ENCODE results near the gene ATP6AP1.
A peak's percentile ranks its signal among the peaks of the same experiment; 100 is the strongest.

The ATP6AP1 gene

DNA sequence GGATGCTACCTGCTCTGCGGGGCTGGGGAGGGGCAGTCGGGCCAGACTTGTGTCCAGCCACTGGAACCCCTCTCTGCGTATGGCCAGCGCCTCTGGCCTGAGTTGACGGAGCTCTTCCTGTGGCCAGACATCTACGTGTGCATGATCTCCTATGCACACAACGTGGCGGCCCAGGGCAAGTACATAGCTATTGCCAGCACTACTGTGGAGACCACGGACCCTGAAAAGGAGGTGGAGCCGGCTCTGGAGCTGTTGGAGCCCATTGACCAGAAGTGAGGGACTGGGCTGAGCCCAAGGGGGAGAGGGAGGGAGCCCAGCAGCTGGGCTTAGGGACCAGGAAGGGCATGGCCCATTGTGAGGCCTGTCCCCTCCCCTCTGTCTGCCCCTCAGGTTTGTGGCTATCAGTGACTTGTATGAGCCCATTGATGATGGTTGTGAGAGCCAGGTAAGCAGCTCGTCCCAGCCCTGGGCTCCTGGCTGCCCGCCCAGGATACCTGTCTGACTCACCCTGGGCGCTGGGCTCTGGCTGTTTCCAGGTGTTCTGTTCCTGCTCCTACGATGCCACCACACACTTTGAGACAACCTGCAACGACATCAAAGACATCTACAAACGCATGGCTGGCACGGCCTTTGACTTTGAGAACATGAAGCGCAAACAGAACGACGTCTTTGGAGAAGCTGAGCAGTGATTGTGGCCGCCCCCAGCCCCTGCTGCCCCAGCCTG is 13.7 kb downstream of the ATP6AP1 start:
- Histone ChIP-seq H3K36me3 (ENCODE audit: control insufficient read depth, insufficient read depth, low read length) (peaks cover 51% of the 10 kb centered on the region), H3K27ac (ENCODE audit: low read depth, low read length, severe bottlenecking) (no peak overlapping the region), H3K4me3 (ENCODE audit: extremely low read depth, insufficient read depth, low read length, poor library complexity, severe bottlenecking) (no peak overlapping the region), H3K4me1 (ENCODE audit: control insufficient read depth, insufficient read depth, low read length, poor library complexity, severe bottlenecking) (peaks cover 7% of the 10 kb centered on the region), H3K9me3 (ENCODE audit: control insufficient read depth, low read length) (no peaks in the 10 kb centered on the region)
- 98 to 100% methylated on average over 9 to 19 of the region's 21 CpGs for WGBS, 2 experiments (ENCODE audit: insufficient coverage in 2 of 2)

DNA sequence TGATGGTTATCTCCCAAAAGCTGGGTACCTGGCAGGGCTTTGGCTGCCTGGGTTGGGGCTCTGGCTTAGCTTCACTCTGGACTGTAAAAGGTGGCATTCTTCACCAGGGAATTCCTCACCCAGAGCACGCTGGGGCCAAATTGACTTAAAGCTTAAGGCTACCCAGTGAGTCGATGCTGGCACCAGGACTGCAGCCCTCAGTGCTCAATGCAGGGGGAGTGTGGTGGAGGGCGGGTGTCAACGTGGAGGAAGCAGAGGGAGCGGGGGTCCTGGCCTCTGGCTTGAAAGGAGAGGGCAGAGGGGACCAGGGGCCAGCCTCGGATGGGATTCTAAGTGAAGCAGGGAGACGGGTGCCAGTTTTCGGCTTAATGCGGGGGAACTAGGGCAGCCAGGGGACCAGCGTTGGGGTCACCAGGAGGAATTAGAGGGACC is 15.0 kb downstream of the ATP6AP1 start:
- H3K4me3 ChIP-seq (ENCODE audit: extremely low read depth, insufficient read depth, low read length, poor library complexity, severe bottlenecking), result peak overlapping the region; percentile 22
- H3K4me1 ChIP-seq (ENCODE audit: control insufficient read depth, insufficient read depth, low read length, poor library complexity, severe bottlenecking), result peaks cover 5% of the 10 kb centered on the region
- 14% methylated on average over 6 of the region's 10 CpGs; no CpG with 5 or more reads in 1 of the 2 experiments for WGBS, 2 experiments (ENCODE audit: insufficient coverage in 2 of 2)
- peak overlapping the region; percentile 67 for H3K27ac ChIP-seq (ENCODE audit: low read depth, low read length, severe bottlenecking)
- H3K36me3 ChIP-seq (ENCODE audit: control insufficient read depth, insufficient read depth, low read length), result peaks cover 54% of the 10 kb centered on the region
- no peaks in the 10 kb centered on the region for H3K9me3 ChIP-seq (ENCODE audit: control insufficient read depth, low read length)

DNA sequence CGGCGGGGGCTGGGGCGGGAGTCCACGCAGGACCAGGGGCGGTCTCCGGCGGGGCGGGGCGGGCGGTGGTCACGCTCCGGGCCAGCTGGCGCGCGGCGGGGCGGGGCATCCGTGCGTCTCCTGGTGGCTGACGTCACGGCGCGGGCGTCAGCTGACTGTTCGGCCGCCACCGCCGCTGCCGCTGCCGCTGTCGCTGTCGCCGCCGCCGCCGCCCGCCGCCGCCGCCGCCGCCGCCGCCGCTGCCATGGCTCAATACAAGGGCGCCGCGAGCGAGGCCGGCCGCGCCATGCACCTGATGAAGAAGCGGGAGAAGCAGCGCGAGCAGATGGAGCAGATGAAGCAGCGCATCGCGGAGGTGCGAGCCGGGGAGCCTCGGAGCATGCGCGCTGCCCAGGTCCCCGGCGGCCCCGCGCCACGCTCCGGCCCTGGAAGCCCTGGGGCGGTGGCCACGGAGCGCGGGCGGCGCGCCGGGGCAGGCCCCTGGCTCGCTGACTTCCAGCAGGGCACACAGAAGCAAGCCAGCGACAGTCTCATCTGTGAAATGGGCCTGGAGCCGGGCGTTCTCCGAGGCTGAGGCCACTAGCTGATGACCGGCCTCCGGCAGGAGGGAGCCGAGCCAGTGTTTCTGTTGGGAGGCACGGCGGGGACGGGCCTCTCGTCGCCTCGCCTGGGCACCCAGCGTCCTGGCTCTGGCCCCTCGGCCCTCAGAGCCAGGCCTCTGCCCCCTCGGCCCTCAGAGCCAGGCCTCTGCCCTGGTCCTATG is 15.7 kb downstream of the ATP6AP1 start, which contains the start of gene FAM50A:
Gene FAM50A, plus strand, starts transcription at position 150 of the 763 bp plus-strand sequence. Its CDS starts 95 bp downstream, at position 245.
- Histone ChIP-seq H3K36me3 (ENCODE audit: control insufficient read depth, insufficient read depth, low read length) (peaks cover 53% of the 10 kb centered on the region), H3K27ac (ENCODE audit: low read depth, low read length, severe bottlenecking) (peak within 1 kb of the TSS; percentile 67), H3K4me1 (ENCODE audit: control insufficient read depth, insufficient read depth, low read length, poor library complexity, severe bottlenecking) (no peaks in the 10 kb centered on the region), H3K4me3 (ENCODE audit: extremely low read depth, insufficient read depth, low read length, poor library complexity, severe bottlenecking) (peak within 1 kb of the TSS; percentile 52), H3K9me3 (ENCODE audit: control insufficient read depth, low read length) (no peaks in the 10 kb centered on the region)
- WGBS, 2 experiments (ENCODE audit: insufficient coverage in 2 of 2), result 3 to 4% methylated on average over 40 to 41 of the region's 94 CpGs

DNA sequence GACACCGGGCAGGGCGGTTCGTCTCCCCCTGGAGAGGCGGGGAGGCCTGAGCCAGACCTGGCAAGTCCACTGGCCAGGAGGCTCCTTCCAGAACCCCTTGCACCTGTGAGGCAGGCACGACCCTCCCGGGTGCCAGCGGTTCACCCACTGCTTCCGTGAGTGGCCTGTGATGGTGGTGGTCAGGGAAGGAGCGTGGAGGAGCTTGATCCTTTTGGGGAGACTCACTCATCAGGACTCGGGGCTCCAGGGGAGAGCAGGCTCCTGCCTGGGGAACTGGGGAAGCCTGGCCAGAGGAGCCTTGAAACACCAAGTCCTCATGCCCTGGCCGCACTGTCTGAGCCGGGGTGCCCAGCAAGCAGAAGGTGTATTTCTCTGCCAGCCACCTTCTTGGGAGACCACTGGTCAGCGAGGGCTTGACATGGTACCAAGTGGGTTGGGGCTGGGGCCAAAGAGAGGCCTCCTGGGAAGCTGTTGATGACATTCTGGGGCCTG is 16.3 kb downstream of the ATP6AP1 start:
- Histone ChIP-seq H3K27ac (ENCODE audit: low read depth, low read length, severe bottlenecking) (no peak overlapping the region), H3K36me3 (ENCODE audit: control insufficient read depth, insufficient read depth, low read length) (peaks cover 57% of the 10 kb centered on the region), H3K4me1 (ENCODE audit: control insufficient read depth, insufficient read depth, low read length, poor library complexity, severe bottlenecking) (no peaks in the 10 kb centered on the region), H3K9me3 (ENCODE audit: control insufficient read depth, low read length) (no peaks in the 10 kb centered on the region), H3K4me3 (ENCODE audit: extremely low read depth, insufficient read depth, low read length, poor library complexity, severe bottlenecking) (peak overlapping the region; percentile 52)
- 88 to 97% methylated on average over 4 to 6 of the region's 13 CpGs for whole genome bisulfite sequencing, 2 experiments (ENCODE audit: insufficient coverage in 2 of 2)

DNA sequence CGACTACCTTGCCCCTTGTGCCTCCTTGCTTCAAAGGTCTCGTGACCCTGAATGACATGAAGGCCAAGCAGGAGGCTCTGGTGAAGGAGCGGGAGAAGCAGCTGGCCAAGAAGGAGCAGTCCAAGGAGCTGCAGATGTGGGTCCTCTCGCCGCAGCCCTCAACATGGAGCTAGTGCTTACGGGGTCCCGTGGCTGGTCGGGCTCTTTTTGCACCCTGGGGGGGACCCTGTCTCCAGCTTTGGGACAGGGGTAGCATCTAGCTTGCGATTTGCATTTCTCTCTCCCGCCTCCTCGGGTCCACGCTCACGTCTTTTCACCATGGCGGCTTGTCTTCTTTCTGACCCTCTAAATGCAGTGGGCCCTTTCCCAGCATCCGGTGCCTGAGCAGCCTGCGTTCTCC is 17.3 kb downstream of the ATP6AP1 start:
- Histone ChIP-seq H3K9me3 (ENCODE audit: control insufficient read depth, low read length) (no peaks in the 10 kb centered on the region), H3K27ac (ENCODE audit: low read depth, low read length, severe bottlenecking) (no peak overlapping the region), H3K36me3 (ENCODE audit: control insufficient read depth, insufficient read depth, low read length) (peaks cover 53% of the 10 kb centered on the region), H3K4me3 (ENCODE audit: extremely low read depth, insufficient read depth, low read length, poor library complexity, severe bottlenecking) (no peak overlapping the region), H3K4me1 (ENCODE audit: control insufficient read depth, insufficient read depth, low read length, poor library complexity, severe bottlenecking) (no peaks in the 10 kb centered on the region)
- WGBS, 2 experiments (ENCODE audit: insufficient coverage in 2 of 2), result 92 to 94% methylated on average over 11 to 13 of the region's 16 CpGs

DNA sequence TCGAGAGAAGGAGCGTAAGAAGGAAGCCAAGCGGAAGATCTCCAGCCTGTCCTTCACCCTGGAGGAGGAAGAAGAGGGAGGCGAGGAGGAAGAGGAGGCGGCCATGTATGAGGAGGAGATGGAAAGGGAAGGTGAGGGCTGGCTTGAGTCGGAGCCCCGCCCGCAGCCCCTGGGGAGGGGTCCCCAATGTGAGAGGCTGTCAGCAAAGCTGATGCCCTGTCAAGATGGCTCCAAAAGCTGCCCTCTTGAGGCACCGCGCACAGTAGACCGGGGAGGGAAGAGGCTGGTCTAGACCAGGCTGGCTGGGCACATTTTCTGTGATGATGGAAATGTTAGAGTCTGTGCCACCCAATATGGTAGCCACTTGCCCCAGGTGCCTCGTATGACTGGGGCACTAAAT is 18.0 kb downstream of the ATP6AP1 start:
- WGBS, 2 experiments (ENCODE audit: insufficient coverage in 2 of 2), result 94 to 100% methylated on average over 3 to 4 of the region's 12 CpGs
- Histone ChIP-seq H3K9me3 (ENCODE audit: control insufficient read depth, low read length) (no peaks in the 10 kb centered on the region), H3K4me3 (ENCODE audit: extremely low read depth, insufficient read depth, low read length, poor library complexity, severe bottlenecking) (no peak overlapping the region), H3K4me1 (ENCODE audit: control insufficient read depth, insufficient read depth, low read length, poor library complexity, severe bottlenecking) (no peaks in the 10 kb centered on the region), H3K27ac (ENCODE audit: low read depth, low read length, severe bottlenecking) (no peak overlapping the region), H3K36me3 (ENCODE audit: control insufficient read depth, insufficient read depth, low read length) (peaks cover 55% of the 10 kb centered on the region)

DNA sequence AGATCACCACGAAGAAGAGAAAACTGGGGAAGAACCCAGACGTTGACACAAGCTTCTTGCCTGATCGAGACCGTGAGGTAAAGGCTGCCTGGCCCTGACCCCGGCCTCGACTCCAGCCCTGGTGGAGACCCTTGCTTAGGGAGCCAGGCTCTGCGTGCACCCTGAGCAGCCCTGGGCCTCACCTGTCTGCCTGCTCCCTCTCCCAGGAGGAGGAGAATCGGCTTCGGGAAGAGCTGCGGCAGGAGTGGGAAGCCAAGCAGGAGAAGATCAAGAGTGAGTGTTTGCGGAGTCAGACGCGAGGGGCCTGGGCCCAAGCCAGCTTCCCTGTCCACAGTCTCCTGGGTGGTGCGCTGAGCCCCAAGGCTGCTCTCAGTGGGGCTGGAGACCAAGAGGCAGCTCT is 20.0 kb downstream of the ATP6AP1 start:
- Histone ChIP-seq H3K36me3 (ENCODE audit: control insufficient read depth, insufficient read depth, low read length) (peaks cover 53% of the 10 kb centered on the region), H3K4me1 (ENCODE audit: control insufficient read depth, insufficient read depth, low read length, poor library complexity, severe bottlenecking) (no peaks in the 10 kb centered on the region), H3K9me3 (ENCODE audit: control insufficient read depth, low read length) (no peaks in the 10 kb centered on the region), H3K27ac (ENCODE audit: low read depth, low read length, severe bottlenecking) (no peak overlapping the region), H3K4me3 (ENCODE audit: extremely low read depth, insufficient read depth, low read length, poor library complexity, severe bottlenecking) (no peak overlapping the region)
- 96% methylated on average over 7 to 8 of the region's 14 CpGs for WGBS, 2 experiments (ENCODE audit: insufficient coverage in 2 of 2)

DNA sequence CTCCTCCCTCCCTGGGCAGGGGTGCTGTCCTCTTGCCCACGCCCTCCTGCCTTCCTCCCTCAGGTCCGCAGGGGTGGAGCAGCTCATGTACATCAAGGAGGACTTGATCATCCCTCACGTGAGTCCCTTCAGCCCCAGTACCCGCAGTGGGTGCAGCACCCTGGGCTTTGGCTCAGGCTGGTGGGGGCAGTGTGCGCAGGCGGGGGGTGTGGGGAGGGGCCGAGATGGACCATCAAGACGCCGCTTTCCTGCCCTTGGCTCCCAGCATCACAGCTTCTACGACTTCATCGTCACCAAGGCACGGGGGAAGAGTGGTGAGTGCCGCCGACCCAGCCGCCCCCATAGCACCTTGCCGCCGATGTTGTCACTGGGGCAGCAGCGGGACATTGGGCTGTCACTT is 21.1 kb downstream of the ATP6AP1 start:
- Histone ChIP-seq H3K9me3 (ENCODE audit: control insufficient read depth, low read length) (no peaks in the 10 kb centered on the region), H3K27ac (ENCODE audit: low read depth, low read length, severe bottlenecking) (no peak overlapping the region), H3K4me1 (ENCODE audit: control insufficient read depth, insufficient read depth, low read length, poor library complexity, severe bottlenecking) (no peaks in the 10 kb centered on the region), H3K36me3 (ENCODE audit: control insufficient read depth, insufficient read depth, low read length) (peaks cover 53% of the 10 kb centered on the region), H3K4me3 (ENCODE audit: extremely low read depth, insufficient read depth, low read length, poor library complexity, severe bottlenecking) (no peak overlapping the region)
- 96% methylated on average over 8 to 10 of the region's 18 CpGs for WGBS, 2 experiments (ENCODE audit: insufficient coverage in 2 of 2)

DNA sequence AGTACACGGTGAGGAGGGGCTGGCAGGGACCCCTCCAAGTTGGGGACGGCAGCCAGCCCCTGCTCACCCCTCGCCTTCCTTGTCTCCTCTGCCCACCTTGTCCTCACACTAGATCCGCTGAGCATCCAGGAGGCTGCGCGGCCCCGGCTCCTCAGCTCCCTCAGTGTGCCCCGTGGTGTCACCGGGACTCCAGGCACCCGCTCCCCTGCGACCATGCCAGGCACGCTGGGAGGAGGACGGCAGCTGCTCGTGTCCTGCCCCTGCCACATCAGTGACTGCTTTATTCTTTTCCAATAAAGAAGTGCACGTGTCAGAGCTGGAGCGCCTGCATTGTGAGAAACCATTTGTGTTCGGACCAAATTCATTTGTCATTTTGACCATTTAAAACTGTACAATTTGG is 21.8 kb downstream of the ATP6AP1 start:
- Histone ChIP-seq H3K4me3 (ENCODE audit: extremely low read depth, insufficient read depth, low read length, poor library complexity, severe bottlenecking) (no peak overlapping the region), H3K36me3 (ENCODE audit: control insufficient read depth, insufficient read depth, low read length) (peaks cover 52% of the 10 kb centered on the region), H3K9me3 (ENCODE audit: control insufficient read depth, low read length) (no peaks in the 10 kb centered on the region), H3K4me1 (ENCODE audit: control insufficient read depth, insufficient read depth, low read length, poor library complexity, severe bottlenecking) (no peaks in the 10 kb centered on the region), H3K27ac (ENCODE audit: low read depth, low read length, severe bottlenecking) (no peak overlapping the region)
- 94 to 98% methylated on average over 11 to 16 of the region's 17 CpGs for WGBS, 2 experiments (ENCODE audit: insufficient coverage in 2 of 2)

DNA sequence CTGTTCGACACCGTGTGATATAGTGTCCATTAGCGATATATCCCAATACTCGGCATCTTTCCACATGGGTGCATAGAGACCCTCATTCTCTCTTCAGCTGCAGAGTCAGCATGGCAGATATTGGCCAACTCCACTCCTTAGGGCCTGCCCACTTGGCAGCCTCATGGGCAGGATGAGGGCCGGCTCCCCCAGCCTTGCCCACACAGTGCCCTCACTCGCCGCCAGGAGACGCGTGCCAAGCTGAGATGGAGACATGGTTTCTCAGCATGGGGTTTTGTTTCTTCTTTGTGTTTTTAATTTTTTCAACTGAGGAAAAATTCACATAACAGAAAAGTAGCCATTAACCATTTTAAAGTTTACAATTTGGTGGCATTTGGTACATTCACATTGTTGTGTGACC is 24.3 kb downstream of the ATP6AP1 start:
- 98 to 100% methylated on average over 4 of the region's 9 CpGs for WGBS, 2 experiments (ENCODE audit: insufficient coverage in 2 of 2)
- no peak overlapping the region for H3K4me3 ChIP-seq (ENCODE audit: extremely low read depth, insufficient read depth, low read length, poor library complexity, severe bottlenecking)

More for the DNA sequence above, 24.3 kb downstream of the ATP6AP1 start:
- Histone ChIP-seq H3K27ac (ENCODE audit: low read depth, low read length, severe bottlenecking) (no peak overlapping the region), H3K36me3 (ENCODE audit: control insufficient read depth, insufficient read depth, low read length) (peaks cover 36% of the 10 kb centered on the region), H3K9me3 (ENCODE audit: control insufficient read depth, low read length) (no peaks in the 10 kb centered on the region), H3K4me1 (ENCODE audit: control insufficient read depth, insufficient read depth, low read length, poor library complexity, severe bottlenecking) (no peaks in the 10 kb centered on the region)

All from mesodermal cell (in vitro differentiated cells).